Cardiac atrium fibroblast (primary cell): ENCODE data around the gene POLR2B. TPM values are rescaled to one million over a fixed set of nuclear protein-coding genes. Genes with fewer than 3 reads are reported as not detected.

Experiments used
- total RNA-seq: library from RNA; depleted of rRNA; stranded (reverse); fragments of >200 nt; gene quantifications from 2 replicates; pipeline ENCODE4 v1.2.3, GENCODE V29; 2015

Gene POLR2B
- 65.7 and 81.2 TPM in 2 replicates for total RNA-seq

DNA sequence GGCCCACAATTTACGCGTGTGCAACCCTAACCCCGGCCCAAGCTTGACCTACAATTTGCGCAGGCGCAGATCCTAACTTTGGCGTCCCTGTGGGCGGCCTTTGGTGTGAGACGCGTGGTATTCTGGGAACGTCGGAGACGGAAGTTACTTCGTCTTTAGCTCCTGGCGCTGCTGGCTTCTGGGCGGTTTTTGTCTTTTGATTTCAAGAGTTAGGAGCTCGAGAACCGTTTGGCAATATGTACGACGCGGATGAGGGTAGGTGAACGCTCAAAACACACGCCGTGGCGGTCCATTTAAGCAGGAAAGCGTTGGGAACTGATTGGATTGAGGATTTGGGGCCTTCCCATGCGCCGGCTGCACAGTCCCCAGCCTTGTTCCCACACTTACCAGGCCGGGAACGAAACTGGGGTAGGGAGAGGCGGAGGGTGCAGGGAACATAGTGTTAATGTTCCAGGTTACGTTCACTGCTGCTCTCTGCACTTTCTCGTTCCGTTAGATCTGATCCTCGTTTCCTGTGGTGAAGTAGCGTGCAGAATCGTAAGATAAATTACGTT lies at the start of gene POLR2B:
POLR2B (plus strand) TSS at position 147 of the 554 bp plus-strand sequence; CDS start at position 237, 90 bp downstream.

GRCh38 chr4:56977321-56978012 lies 1.2 kb upstream of the POLR2B start, which contains the start of gene NOA1:
Gene NOA1, minus strand, starts transcription at chr4:56977606. Its CDS starts 21 bp downstream, at chr4:56977585.

Other genes with a start within 250 kb of the POLR2B start
- not detected in 2 replicates for gene SPINK2, start 157.2 kb upstream of the POLR2B start, total RNA-seq
- gene REST, start 71.0 kb upstream of the POLR2B start, total RNA-seq, result 21.5 and 24.6 TPM in 2 replicates
- gene NOA1, start 1.3 kb upstream of the POLR2B start, total RNA-seq, result 15.3 and 19.8 TPM in 2 replicates
- 2,241 and 2,809 TPM in 2 replicates for gene IGFBP7, start 131.5 kb downstream of the POLR2B start, total RNA-seq